Measurements from ENCODE around the gene ELMO1. TPM values are rescaled to one million over a fixed set of nuclear protein-coding genes. Genes with fewer than 3 reads are reported as not detected.

The ELMO1 gene
- total RNA-seq, 2 donors from 2014 or later: 15.6 to 24.6 TPM

DNA sequence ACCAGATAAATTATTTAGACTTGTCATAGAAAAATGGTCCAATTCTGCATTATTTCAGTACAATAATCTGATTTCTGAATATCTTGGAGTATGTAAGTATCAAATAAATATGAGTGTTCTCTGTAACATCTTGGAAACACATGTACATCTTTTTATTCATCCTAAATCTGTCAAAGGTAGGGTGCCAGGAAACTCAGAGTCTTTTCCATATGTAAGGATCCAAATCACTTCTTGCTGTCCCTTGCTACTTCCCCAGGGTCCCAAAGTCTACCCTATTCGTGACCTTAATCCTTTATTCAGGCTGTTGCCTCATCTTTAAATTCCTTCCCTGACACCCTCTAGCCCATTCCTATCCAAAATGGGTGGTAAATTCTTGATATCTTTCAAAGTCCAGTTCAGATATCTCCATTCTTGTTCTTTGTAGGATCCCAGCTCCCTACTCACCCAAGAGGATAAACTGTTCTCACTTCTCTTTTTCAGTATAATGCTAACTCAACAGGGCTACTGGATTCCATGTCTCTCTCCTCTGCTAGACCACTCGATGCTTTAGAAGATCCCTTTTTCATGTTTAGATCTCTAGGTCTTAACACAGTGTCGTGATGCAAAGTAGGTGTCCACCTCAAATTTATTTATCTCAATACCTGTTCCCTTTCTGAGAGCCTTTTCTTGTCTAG, 493.1 kb downstream of the ELMO1 start:
- DNase-seq (no peak), ATAC-seq (no peak)
- intact Hi-C loops (cut with DNase I): no loop called here

DNA sequence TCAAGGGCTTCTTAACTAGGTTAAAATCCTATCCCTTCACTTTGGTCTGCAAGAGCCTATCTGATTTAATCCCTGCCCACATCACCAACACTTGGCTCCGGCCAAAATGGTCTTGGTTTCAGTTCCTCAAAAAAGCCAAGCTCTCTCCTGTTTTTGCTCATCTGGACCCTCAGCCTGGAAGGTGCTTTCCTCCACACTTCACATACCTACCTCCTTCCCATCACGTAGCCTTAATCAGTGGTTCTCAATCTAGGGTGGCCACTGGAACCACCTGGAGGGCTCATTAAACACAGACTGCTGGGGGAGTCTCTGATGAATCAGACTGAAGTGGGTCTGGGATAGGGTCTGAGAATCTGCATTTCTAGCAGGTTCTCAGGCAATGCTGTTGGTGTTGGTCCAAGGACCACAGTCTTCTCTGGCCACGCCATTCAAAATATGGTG, 497.4 kb downstream of the ELMO1 start:
- intact Hi-C loops (cut with DNase I): no loop called here
- no peak for ATAC-seq
- no peak for DNase-seq

- intact Hi-C loops (cut with DNase I): no loop called here
- ATAC-seq (peak in 1 of 2 donors; percentile 28), DNase-seq (no peak)
These were observed 498.7 kb downstream of the ELMO1 start for GRCh38 chr7:36949711-36950600.

GRCh38 chr7:36946401-36946739, 502.3 kb downstream of the ELMO1 start:
- DNase-seq (no peak), ATAC-seq (no peak)
- intact Hi-C loops (cut with DNase I): no loop called here

DNA sequence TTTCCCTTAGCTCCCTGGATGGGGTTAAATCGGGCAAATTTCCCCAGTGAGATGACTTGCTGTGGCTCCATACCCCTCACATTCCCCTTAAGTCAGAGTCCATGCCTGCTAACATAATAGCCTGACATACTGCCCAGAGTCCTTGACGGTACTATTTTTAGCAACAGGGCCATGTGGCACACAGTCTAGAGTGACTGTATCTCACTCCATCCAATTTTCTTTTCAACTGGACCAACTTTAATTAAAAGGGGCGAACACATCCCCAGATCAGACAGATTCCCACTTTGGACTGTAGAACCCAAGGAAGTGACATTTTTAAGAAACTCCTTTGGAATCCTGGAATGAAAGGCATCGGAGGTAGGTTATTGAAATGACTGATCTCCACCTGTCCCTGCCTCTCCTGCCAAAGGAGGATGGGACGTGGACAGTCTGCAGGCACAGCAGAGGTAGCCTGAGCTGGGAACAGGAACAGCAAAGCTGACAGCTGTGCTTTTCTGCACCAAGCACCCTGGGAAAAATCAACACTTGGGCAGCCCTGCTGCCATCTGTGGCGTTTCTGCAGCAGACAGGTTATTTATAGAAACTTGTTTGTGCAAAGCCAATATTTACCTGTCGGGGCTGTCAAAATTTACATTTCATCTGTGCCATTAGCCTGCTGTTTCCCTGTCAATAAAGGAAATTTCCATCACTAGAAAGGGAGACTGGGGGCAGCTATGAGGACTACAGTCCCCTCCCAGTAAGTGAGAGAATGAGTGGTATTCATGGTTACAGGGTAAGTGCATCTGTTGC, 502.9 kb downstream of the ELMO1 start:
- DNase-seq: no peak
- peak; percentile 78 to 89 for ATAC-seq
- intact Hi-C loops (cut with DNase I): no loop called here

DNA sequence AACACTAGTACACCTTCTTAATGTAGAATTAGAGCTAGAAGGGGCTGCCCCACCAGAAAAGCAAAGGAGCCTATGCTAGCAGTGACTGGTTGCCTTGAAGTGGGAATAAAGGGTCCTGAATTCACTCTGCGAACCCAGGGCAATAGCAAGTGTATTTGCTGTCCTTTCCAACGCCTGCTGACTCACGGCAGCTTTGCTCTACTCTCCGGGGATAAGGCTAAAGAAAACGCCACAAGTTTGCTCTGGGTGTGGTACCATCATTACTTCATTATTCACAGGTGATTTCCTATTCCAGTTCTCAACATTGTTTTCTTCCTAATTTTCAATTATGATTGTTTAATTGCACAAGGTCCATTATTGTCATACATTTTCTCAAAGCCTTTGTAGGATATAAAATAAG, 503.8 kb downstream of the ELMO1 start:
- intact Hi-C loops (cut with DNase I): no loop called here
- DNase-seq: no peak
- ATAC-seq: no peak

- intact Hi-C loops (cut with DNase I): no loop called here
- DNase-seq (no peak), ATAC-seq (no peak)
These were observed 504.9 kb downstream of the ELMO1 start for GRCh38 chr7:36943591-36944435.

DNA sequence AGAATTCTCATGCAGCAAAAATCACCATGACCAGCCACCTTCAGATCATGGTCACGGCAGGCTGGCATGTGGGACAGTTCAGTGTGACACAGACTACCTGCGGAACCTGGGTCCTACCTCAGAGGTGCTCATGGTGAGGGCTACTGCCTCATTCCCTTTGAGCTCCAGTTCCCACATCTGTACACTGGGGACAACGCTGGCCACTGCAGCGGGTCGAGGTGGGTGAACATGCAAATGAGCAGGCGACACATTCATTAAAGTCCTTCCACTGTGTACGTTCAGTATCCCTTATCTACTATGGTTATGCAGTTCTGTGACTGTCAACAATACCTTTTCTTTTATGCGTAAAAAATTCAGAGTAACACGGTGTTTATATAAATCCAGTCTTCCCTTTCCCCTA, 505.7 kb downstream of the ELMO1 start:
- DNase-seq (no peak), ATAC-seq (no peak)
- intact Hi-C loops (cut with DNase I): no loop called here

DNA sequence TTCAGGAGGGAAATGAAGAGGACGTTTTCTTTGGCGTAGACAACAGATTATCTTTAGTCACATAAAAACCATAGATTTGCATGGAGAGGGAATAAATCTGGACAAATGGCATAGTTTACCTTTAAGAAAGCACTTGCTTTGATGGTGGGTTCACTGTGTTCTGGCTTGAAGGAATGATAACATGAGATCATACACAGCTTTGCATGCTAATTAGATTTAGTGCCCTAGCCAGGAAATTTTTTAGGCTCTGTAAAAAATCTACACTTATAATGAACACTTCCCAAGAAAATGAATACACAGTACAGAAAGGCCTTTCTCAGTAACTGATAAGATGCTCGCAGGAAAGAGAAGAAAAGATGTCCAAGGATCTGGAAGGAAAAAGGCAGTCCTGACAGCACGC, 506.1 kb downstream of the ELMO1 start:
- intact Hi-C loops (cut with DNase I): no loop called here

DNA sequence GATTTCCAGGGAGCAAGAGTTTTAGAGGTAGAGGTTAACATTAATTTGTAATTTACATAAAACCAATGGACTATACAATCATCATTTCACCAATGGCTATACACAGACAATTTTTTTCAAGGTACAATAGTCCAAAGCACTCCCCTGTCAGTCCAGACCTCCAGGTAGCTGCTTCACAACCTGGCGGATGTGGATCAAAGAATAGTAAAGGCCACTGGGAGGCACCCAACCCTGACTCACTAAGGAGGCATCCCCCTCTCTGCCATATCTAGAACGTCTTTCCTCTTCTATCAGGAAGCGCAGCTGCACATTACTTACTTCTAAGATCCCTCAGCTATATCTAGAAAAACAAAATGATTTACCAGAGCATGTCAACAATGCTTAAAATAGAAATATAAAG, 506.6 kb downstream of the ELMO1 start:
- no peak for ATAC-seq
- intact Hi-C loops (cut with DNase I): no loop called here
- no peak for DNase-seq

More for the DNA sequence above, 506.1 kb downstream of the ELMO1 start:
- no peak for ATAC-seq
- no peak for DNase-seq

- intact Hi-C loops (cut with DNase I): no loop called here
- ATAC-seq: no peak
These were observed 507.3 kb downstream of the ELMO1 start for GRCh38 chr7:36941359-36941758.

GRCh38 chr7:36939816-36940215, 508.8 kb downstream of the ELMO1 start:
- intact Hi-C loops (cut with DNase I): no loop called here
- DNase-seq (no peak), ATAC-seq (no peak)

More at GRCh38 chr7:36941359-36941758, 507.3 kb downstream of the ELMO1 start:
- no peak for DNase-seq

- intact Hi-C loops (cut with DNase I): no loop called here
- DNase-seq (no peak), ATAC-seq (no peak)
These were observed 510.7 kb downstream of the ELMO1 start for GRCh38 chr7:36937754-36938563.

GRCh38 chr7:36931892-36932291, 516.8 kb downstream of the ELMO1 start:
- ATAC-seq (no peak), DNase-seq (no peak)
- intact Hi-C loops (cut with DNase I): no loop called here

DNA sequence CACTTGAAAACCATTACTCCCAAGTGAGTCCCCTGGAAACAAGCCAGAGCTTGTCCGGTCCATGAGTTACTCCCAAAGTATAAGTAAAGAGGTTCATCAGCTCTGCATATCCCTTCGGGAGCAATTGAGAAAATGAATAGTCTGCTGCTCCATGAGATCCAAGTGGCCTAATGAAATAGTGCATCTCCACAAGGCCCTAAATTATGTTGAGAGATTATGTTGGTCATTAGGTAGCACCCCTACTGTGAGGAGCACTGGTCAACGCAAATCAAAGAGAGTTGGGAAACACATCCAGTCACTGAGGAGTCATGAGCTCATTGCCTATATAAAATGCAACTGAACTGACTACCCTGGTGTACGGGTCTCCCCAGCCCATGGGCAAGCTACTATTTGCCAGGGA, 518.9 kb downstream of the ELMO1 start:
- intact Hi-C loops (cut with DNase I): no loop called here
- ATAC-seq (no peak), DNase-seq (no peak)

DNA sequence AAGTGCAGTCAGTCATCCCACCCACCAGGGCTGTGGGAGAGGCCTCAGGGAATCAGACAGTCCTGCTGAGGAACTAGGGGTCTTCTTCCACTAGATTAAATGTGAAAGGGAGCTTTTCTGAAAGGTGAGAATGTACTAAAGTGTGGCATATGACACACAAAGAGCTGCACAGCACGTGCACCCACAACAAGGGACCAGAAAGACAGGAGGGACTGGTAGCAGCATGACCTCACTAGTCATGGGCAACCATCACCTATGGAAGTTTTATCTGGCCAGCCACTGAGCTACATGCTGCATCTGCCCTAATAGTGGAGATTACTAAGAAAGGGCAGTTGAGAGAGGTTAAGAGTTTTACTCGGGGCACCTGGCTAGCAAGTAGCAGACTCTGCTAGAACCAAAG, 519.9 kb downstream of the ELMO1 start:
- intact Hi-C loops (cut with DNase I): no loop called here

DNA sequence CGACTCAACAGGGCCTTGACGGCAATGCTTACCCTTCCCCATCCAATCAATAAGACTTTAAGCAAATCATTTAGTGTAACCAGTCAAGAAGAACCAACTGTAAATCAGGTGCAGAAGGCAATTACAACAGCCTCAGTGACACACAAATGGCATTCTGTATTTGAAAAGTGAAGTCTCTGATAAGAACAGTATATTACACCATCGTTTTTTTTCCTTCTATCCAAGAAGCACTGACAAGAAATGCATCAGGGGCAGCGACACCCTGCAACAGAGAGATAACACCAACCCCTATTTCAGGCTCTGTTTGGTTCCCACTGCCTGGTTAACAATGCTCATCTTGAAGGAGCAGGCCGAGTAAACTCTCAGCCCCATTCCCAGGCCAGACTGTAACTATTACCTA, 520.4 kb downstream of the ELMO1 start:
- intact Hi-C loops (cut with DNase I): no loop called here

More for the DNA sequence above, 519.9 kb downstream of the ELMO1 start:
- DNase-seq (no peak), ATAC-seq (no peak)

GRCh38 chr7:36925691-36926090, 523.0 kb downstream of the ELMO1 start:
- no peak for DNase-seq
- no peak for ATAC-seq
- intact Hi-C loops (cut with DNase I): no loop called here

More for the DNA sequence above, 520.4 kb downstream of the ELMO1 start:
- DNase-seq (no peak), ATAC-seq (no peak)
